ENCODE results near the gene HNRNPK. TPM values are rescaled to one million over a fixed set of nuclear protein-coding genes. Genes with fewer than 3 reads are reported as not detected.

The HNRNPK gene
- total RNA-seq, 5 donors from 2014 or later (not counting 1 experiment from before 2014, with no cell fraction given): 459 to 671 (median 508) TPM

DNA sequence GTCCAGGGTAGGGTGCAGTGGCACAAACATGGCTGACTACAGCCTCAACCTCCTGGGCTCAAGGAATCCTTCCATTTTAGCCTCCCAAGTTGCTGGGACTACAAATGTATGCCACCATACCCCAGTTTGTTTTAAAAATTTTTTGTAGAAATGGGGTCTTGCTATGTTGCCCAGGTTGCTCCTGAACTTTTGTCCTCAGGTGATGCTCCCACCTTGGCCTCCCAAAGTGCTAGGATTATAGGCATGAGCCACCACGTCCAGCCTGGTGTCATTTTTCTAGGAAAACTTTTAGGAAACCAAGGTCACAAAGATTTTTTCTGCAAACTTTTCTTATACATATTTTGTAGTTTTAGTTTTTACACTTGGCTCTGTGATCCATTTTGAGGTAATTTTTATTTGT, 11.3 kb upstream of the HNRNPK start:
- peaks cover 14% of the 10 kb centered on the region for H3K36me3 Mint-ChIP-seq
- DNase-seq: no peak
- no CpG with 5 or more reads among the region's 1 CpG for WGBS (ENCODE audit: insufficient coverage)
- no peaks in the 10 kb centered on the region for H3K27me3 Mint-ChIP-seq
- H3K4me1 ChIP-seq (ENCODE audit: control insufficient read depth in 1 of 2, extremely low read depth in 1 of 2, insufficient read depth in 2 of 2, low read length in 2 of 2): peaks cover 0 to 5% of the 10 kb centered on the region in 2 experiments
- H3K36me3 ChIP-seq (ENCODE audit: control insufficient read depth in 2 of 2, extremely low read depth in 1 of 2, insufficient read depth in 1 of 2, low read length in 1 of 2): peaks cover 0 to 5% of the 10 kb centered on the region in 2 donors
- ChIA-PET CTCF (no interaction called here), POLR2A (no interaction called here)
- H3K27ac ChIP-seq (ENCODE audit: low read length): no peak overlapping the region
- H3K27me3 ChIP-seq (replicated peaks in 1 of 2; ENCODE audit: control insufficient read depth in 2 of 2, extremely low read depth in 1 of 2, insufficient read depth in 2 of 2, low read length in 1 of 2): no peaks in the 10 kb centered on the region
- no peak for ATAC-seq (replicated peaks in 1 of 4)
- no peak overlapping the region for H3K4me3 ChIP-seq (ENCODE audit: control insufficient read depth in 1 of 2, extremely low read depth in 1 of 2, low read length in 1 of 2)
- H3K9me3 Mint-ChIP-seq: no peaks in the 10 kb centered on the region
- no peak overlapping the region for H3K4me3 Mint-ChIP-seq
- no peak overlapping the region for H3K27ac Mint-ChIP-seq
- no peaks in the 10 kb centered on the region for H3K9me3 ChIP-seq
- peaks cover 0 to 12% (median 9%) of the 10 kb centered on the region in 3 donors for H3K4me1 Mint-ChIP-seq

GRCh38 chr9:83988411-83988810, 8.4 kb upstream of the HNRNPK start:
- H3K27ac ChIP-seq (ENCODE audit: low read length): no peak overlapping the region
- H3K4me1 Mint-ChIP-seq: peaks cover 0 to 13% (median 10%) of the 10 kb centered on the region in 3 donors
- H3K9me3 ChIP-seq: no peaks in the 10 kb centered on the region
- H3K4me3 ChIP-seq (ENCODE audit: control insufficient read depth in 1 of 2, extremely low read depth in 1 of 2, low read length in 1 of 2): no peak overlapping the region
- H3K27me3 Mint-ChIP-seq: no peaks in the 10 kb centered on the region
- peaks cover 0 to 5% of the 10 kb centered on the region in 2 donors for H3K36me3 ChIP-seq (ENCODE audit: control insufficient read depth in 2 of 2, extremely low read depth in 1 of 2, insufficient read depth in 1 of 2, low read length in 1 of 2)
- ATAC-seq (replicated peaks in 1 of 4) (no peak), DNase-seq (no peak)
- POLR2A ChIA-PET: no interaction called here
- peaks cover 0 to 5% of the 10 kb centered on the region in 2 experiments for H3K4me1 ChIP-seq (ENCODE audit: control insufficient read depth in 1 of 2, extremely low read depth in 1 of 2, insufficient read depth in 2 of 2, low read length in 2 of 2)
- H3K27me3 ChIP-seq (replicated peaks in 1 of 2; ENCODE audit: control insufficient read depth in 2 of 2, extremely low read depth in 1 of 2, insufficient read depth in 2 of 2, low read length in 1 of 2): no peaks in the 10 kb centered on the region
- CTCF ChIA-PET: no interaction called here
- no peaks in the 10 kb centered on the region for H3K9me3 Mint-ChIP-seq
- no peak overlapping the region for H3K4me3 Mint-ChIP-seq
- peaks cover 10% of the 10 kb centered on the region for H3K36me3 Mint-ChIP-seq
- no peak overlapping the region for H3K27ac Mint-ChIP-seq
- 100% methylated on average over 1 of the region's 2 CpGs for WGBS (ENCODE audit: insufficient coverage)

GRCh38 chr9:83987402-83987791, 7.4 kb upstream of the HNRNPK start:
- Mint-ChIP-seq H3K9me3 (no peaks in the 10 kb centered on the region), H3K27me3 (no peaks in the 10 kb centered on the region), H3K4me3 (no peak overlapping the region), H3K36me3 (peaks cover 10% of the 10 kb centered on the region), H3K4me1 (peaks cover 9 to 18% (median 17%) of the 10 kb centered on the region in 3 donors), H3K27ac (peak overlapping the region in 1 of 2 donors; percentile 8)
- DNase-seq: no peak
- no peak for ATAC-seq (replicated peaks in 1 of 4)
- H3K4me3 ChIP-seq (ENCODE audit: control insufficient read depth in 1 of 2, extremely low read depth in 1 of 2, low read length in 1 of 2): no peak overlapping the region
- H3K9me3 ChIP-seq: no peaks in the 10 kb centered on the region
- CTCF ChIA-PET: no interaction called here
- POLR2A ChIA-PET: no interaction called here
- H3K36me3 ChIP-seq (ENCODE audit: control insufficient read depth in 2 of 2, extremely low read depth in 1 of 2, insufficient read depth in 1 of 2, low read length in 1 of 2): peaks cover 0 to 5% of the 10 kb centered on the region in 2 donors
- peaks cover 0 to 5% of the 10 kb centered on the region in 2 experiments for H3K4me1 ChIP-seq (ENCODE audit: control insufficient read depth in 1 of 2, extremely low read depth in 1 of 2, insufficient read depth in 2 of 2, low read length in 2 of 2)
- no CpG with 5 or more reads among the region's 1 CpG for WGBS (ENCODE audit: insufficient coverage)
- H3K27ac ChIP-seq (ENCODE audit: low read length): no peak overlapping the region
- H3K27me3 ChIP-seq (replicated peaks in 1 of 2; ENCODE audit: control insufficient read depth in 2 of 2, extremely low read depth in 1 of 2, insufficient read depth in 2 of 2, low read length in 1 of 2): no peaks in the 10 kb centered on the region

GRCh38 chr9:83986765-83987401, 6.9 kb upstream of the HNRNPK start:
- H3K36me3 ChIP-seq (ENCODE audit: control insufficient read depth in 2 of 2, extremely low read depth in 1 of 2, insufficient read depth in 1 of 2, low read length in 1 of 2): peaks cover 0 to 5% of the 10 kb centered on the region in 2 donors
- peaks cover 0 to 5% of the 10 kb centered on the region in 2 experiments for H3K4me1 ChIP-seq (ENCODE audit: control insufficient read depth in 1 of 2, extremely low read depth in 1 of 2, insufficient read depth in 2 of 2, low read length in 2 of 2)
- CTCF ChIA-PET: no interaction called here
- ATAC-seq (replicated peaks in 1 of 4) (no peak), DNase-seq (peak in 4 of 35 experiments; percentile 15 to 22 (median 22))
- Mint-ChIP-seq H3K4me3 (no peak overlapping the region), H3K27me3 (no peaks in the 10 kb centered on the region), H3K36me3 (peaks cover 10% of the 10 kb centered on the region), H3K9me3 (no peaks in the 10 kb centered on the region), H3K4me1 (peaks cover 9 to 20% (median 17%) of the 10 kb centered on the region in 3 donors), H3K27ac (peak overlapping the region in 1 of 2 donors; percentile 8)
- H3K4me3 ChIP-seq (ENCODE audit: control insufficient read depth in 1 of 2, extremely low read depth in 1 of 2, low read length in 1 of 2): no peak overlapping the region
- POLR2A ChIA-PET: no interaction called here
- WGBS (ENCODE audit: insufficient coverage): 100% methylated on average over 2 of the region's 11 CpGs
- no peaks in the 10 kb centered on the region for H3K9me3 ChIP-seq
- H3K27ac ChIP-seq (ENCODE audit: low read length): no peak overlapping the region
- no peaks in the 10 kb centered on the region for H3K27me3 ChIP-seq (replicated peaks in 1 of 2; ENCODE audit: control insufficient read depth in 2 of 2, extremely low read depth in 1 of 2, insufficient read depth in 2 of 2, low read length in 1 of 2)

- Mint-ChIP-seq H3K36me3 (peaks cover 10% of the 10 kb centered on the region), H3K4me3 (no peak overlapping the region), H3K27me3 (no peaks in the 10 kb centered on the region), H3K4me1 (peaks cover 15 to 26% (median 23%) of the 10 kb centered on the region in 3 donors), H3K27ac (no peak overlapping the region), H3K9me3 (no peaks in the 10 kb centered on the region)
- WGBS (ENCODE audit: insufficient coverage): 100% methylated on average over 1 of the region's 3 CpGs
- POLR2A ChIA-PET: no interaction called here
- Histone ChIP-seq H3K4me1 (ENCODE audit: control insufficient read depth in 1 of 2, extremely low read depth in 1 of 2, insufficient read depth in 2 of 2, low read length in 2 of 2) (peaks cover 6 to 9% of the 10 kb centered on the region in 2 experiments), H3K4me3 (ENCODE audit: control insufficient read depth in 1 of 2, extremely low read depth in 1 of 2, low read length in 1 of 2) (no peak overlapping the region), H3K36me3 (ENCODE audit: control insufficient read depth in 2 of 2, extremely low read depth in 1 of 2, insufficient read depth in 1 of 2, low read length in 1 of 2) (peaks cover 0 to 5% of the 10 kb centered on the region in 2 donors), H3K27me3 (replicated peaks in 1 of 2; ENCODE audit: control insufficient read depth in 2 of 2, extremely low read depth in 1 of 2, insufficient read depth in 2 of 2, low read length in 1 of 2) (no peaks in the 10 kb centered on the region), H3K27ac (ENCODE audit: low read length) (no peak overlapping the region), H3K9me3 (no peaks in the 10 kb centered on the region)
- ATAC-seq (replicated peaks in 1 of 4): no peak
- no peak for DNase-seq
- CTCF ChIA-PET: interaction anchor here in 1 of 2 donors (0.5 kb wide), 1 partner anchor 419 kb away, joined by 4 read pairs; no protein-coding TSS in a partner anchor
These were observed 6.2 kb upstream of the HNRNPK start for GRCh38 chr9:83986195-83986594.

DNA sequence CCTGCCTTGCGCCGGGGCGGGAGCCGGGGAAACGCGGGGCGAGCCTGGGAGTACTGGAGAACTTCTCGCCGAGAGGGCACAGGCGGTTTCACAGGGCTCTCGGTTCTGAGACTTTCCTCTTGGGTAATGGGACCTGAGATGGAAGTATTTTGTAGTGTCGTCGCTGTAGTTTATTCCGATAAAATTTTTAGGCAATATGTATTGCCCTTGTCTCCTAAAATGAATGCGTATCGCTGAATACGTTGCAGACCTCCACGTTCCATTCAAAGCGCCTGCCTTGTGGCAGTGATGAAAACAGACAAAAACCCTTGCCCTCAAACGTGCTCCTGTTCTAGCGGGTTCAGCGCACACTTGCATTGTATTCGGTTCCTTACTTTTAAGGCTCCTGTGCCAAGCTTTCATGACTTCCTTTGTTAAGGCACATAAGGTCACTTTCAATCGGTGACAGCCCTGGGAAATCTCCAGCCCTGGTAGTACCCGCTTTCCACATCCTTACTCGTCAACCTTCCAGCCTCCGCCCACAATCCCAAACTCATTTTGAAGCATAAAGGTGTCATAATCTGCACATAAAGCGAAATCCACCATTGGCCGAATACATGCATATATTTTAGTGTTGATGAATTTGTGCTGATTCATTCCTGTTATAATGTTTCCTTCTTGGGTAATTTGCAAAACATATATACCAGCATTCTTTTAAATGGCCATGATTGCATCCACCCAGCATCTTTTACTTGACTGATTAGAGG, 1.3 kb upstream of the HNRNPK start:
- Histone ChIP-seq H3K36me3 (ENCODE audit: control insufficient read depth in 2 of 2, extremely low read depth in 1 of 2, insufficient read depth in 1 of 2, low read length in 1 of 2) (peaks cover 3 to 15% of the 10 kb centered on the region in 2 donors), H3K27me3 (replicated peaks in 1 of 2; ENCODE audit: control insufficient read depth in 2 of 2, extremely low read depth in 1 of 2, insufficient read depth in 2 of 2, low read length in 1 of 2) (no peaks in the 10 kb centered on the region), H3K9me3 (no peaks in the 10 kb centered on the region), H3K4me3 (ENCODE audit: control insufficient read depth in 1 of 2, extremely low read depth in 1 of 2, low read length in 1 of 2) (peak overlapping the region; percentile 99 to 100), H3K27ac (ENCODE audit: low read length) (peak overlapping the region; percentile 100), H3K4me1 (ENCODE audit: control insufficient read depth in 1 of 2, extremely low read depth in 1 of 2, insufficient read depth in 2 of 2, low read length in 2 of 2) (peaks cover 6 to 26% of the 10 kb centered on the region in 2 experiments)
- peak in 13 of 35 experiments; percentile 3 to 46 (median 14) for DNase-seq
- no peak for ATAC-seq (replicated peaks in 1 of 4)
- Mint-ChIP-seq H3K27me3 (no peaks in the 10 kb centered on the region), H3K4me1 (peaks cover 36 to 42% (median 38%) of the 10 kb centered on the region in 3 donors), H3K9me3 (no peaks in the 10 kb centered on the region), H3K27ac (peak overlapping the region; percentile 96 to 100), H3K4me3 (peak overlapping the region; percentile 96 to 100 (median 99)), H3K36me3 (peaks cover 27% of the 10 kb centered on the region)
- CTCF ChIA-PET: interaction anchor here in 1 of 2 donors (1.0 kb wide), 1 partner anchor 60 kb away, joined by 4 read pairs; the partner anchor contains the start of gene KIF27
- POLR2A ChIA-PET: interaction anchor here in 1 of 2 donors (0.6 to 1.1 kb wide), 3 partner anchors 11 to 357 kb away, joined by 3 to 5 read pairs (median 3); partner anchors contain the start of gene UBQLN1
- 0% methylated on average over 19 of the region's 29 CpGs for WGBS (ENCODE audit: insufficient coverage)

Measured in T-cell (primary cell).